HEK293T (cell line): ENCODE results near the gene HS1BP3.

Source experiments
- CTCF ChIA-PET: fragments of 350-600 bp; formaldehyde crosslinking; extraction: SDS; loops from one replicate; lab custom pipeline; 2021; ENCODE audit warnings: antibody characterized with exemption, inconsistent platforms; lab: Yijun Ruan, JAX
- POLR2A ChIA-PET: fragments of 350-600 bp; formaldehyde crosslinking; extraction: SDS; loops from one replicate; lab custom pipeline; 2020; ENCODE audit warnings: antibody characterized with exemption, inconsistent platforms; lab: Yijun Ruan, JAX
- DNase-seq: peaks from one replicate; pipeline ENCODE4 v3.0.0; 2012; ENCODE audit warnings: mixed read lengths; ENCODE audit errors: extremely low spot score
- ARNT ChIP-seq: fragments of 450-650 bp; IDR thresholded peaks from 2 replicates; pipeline ENCODE4 v1.6.1; 2017; ENCODE audit warnings: mild to moderate bottlenecking
- BHLHE40 ChIP-seq: fragments of 450-650 bp; IDR thresholded peaks from 2 replicates; pipeline ENCODE4 v1.6.1; 2016; ENCODE audit warnings: mild to moderate bottlenecking, moderate library complexity, borderline replicate concordance
- CTBP1 ChIP-seq: fragments of 450-650 bp; IDR thresholded peaks from 2 replicates; pipeline ENCODE4 v1.6.1; 2016; ENCODE audit warnings: borderline replicate concordance
- ELF4 ChIP-seq: fragments of 450-650 bp; IDR thresholded peaks from 2 replicates; pipeline ENCODE4 v1.6.1; 2017; ENCODE audit warnings: antibody characterized with exemption
- FOXA1 ChIP-seq: fragments of 450-650 bp; IDR thresholded peaks from 2 replicates; pipeline ENCODE4 v1.6.1; 2016; ENCODE audit warnings: mild to moderate bottlenecking
- FOXK2 ChIP-seq: fragments of 450-650 bp; IDR thresholded peaks from 2 replicates; pipeline ENCODE4 v1.6.1; 2016; ENCODE audit warnings: mild to moderate bottlenecking
- FOXM1 ChIP-seq: fragments of 450-650 bp; IDR thresholded peaks from 2 replicates; pipeline ENCODE4 v1.6.1; 2017; ENCODE audit warnings: mild to moderate bottlenecking, borderline replicate concordance
- HDGF ChIP-seq: fragments of 450-650 bp; IDR thresholded peaks from 2 replicates; pipeline ENCODE4 v1.6.1; 2017; ENCODE audit warnings: antibody characterized with exemption, borderline replicate concordance
- L3MBTL2 ChIP-seq: fragments of 450-650 bp; conservative IDR thresholded peaks from 2 replicates; pipeline ENCODE4 v1.6.1; 2016; ENCODE audit warnings: mild to moderate bottlenecking
- LEF1 ChIP-seq: fragments of 450-650 bp; IDR thresholded peaks from 2 replicates; pipeline ENCODE4 v1.6.1; 2017; ENCODE audit warnings: mild to moderate bottlenecking, borderline replicate concordance
- NFRKB ChIP-seq: fragments of 450-650 bp; IDR thresholded peaks from 2 replicates; pipeline ENCODE4 v1.6.1; 2016; ENCODE audit warnings: mild to moderate bottlenecking, moderate library complexity
- SP1 ChIP-seq: fragments of 450-650 bp; IDR thresholded peaks from 2 replicates; pipeline ENCODE4 v1.6.1; 2017
- SUZ12 ChIP-seq: fragments of 450-650 bp; IDR thresholded peaks from 2 replicates; pipeline ENCODE4 v1.6.1; 2016; ENCODE audit warnings: mild to moderate bottlenecking
- TARDBP ChIP-seq: fragments of 450-650 bp; IDR thresholded peaks from 2 replicates; pipeline ENCODE4 v1.6.1; 2016
- ZNF384 ChIP-seq: fragments of 450-650 bp; IDR thresholded peaks from 2 replicates; pipeline ENCODE4 v1.6.1; 2016
- TF ChIP-seq, protein P1 (sequence below): fragments of 450-650 bp; IDR thresholded peaks from 2 replicates; pipeline ENCODE4 v1.6.1; 2016

HS1BP3 gene

GRCh38 chr2:20584045-20584398, 66.9 kb downstream of the HS1BP3 start:
- DNase-seq: no peak
- TF ChIP-seq, protein P1, sequence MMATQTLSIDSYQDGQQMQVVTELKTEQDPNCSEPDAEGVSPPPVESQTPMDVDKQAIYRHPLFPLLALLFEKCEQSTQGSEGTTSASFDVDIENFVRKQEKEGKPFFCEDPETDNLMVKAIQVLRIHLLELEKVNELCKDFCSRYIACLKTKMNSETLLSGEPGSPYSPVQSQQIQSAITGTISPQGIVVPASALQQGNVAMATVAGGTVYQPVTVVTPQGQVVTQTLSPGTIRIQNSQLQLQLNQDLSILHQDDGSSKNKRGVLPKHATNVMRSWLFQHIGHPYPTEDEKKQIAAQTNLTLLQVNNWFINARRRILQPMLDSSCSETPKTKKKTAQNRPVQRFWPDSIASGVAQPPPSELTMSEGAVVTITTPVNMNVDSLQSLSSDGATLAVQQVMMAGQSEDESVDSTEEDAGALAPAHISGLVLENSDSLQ: no peak
- TF ChIP-seq CTBP1: no peak
- TF ChIP-seq ARNT: no peak
- TF ChIP-seq BHLHE40: no peak
- TF ChIP-seq L3MBTL2: no peak
- no peak for TF ChIP-seq LEF1
- no peak for TF ChIP-seq TARDBP
- no peak for TF ChIP-seq FOXK2
- no peak for TF ChIP-seq SP1
- CTCF ChIA-PET: no interaction called here
- POLR2A ChIA-PET: interaction anchor here (1.4 to 4.2 kb wide), 3 partner anchors 9 to 136 kb away, joined by 3 to 44 read pairs (median 4); partner anchors contain the start of gene RHOB

GRCh38 chr2:20583425-20583881, 67.4 kb downstream of the HS1BP3 start:
- no peak for DNase-seq
- CTCF ChIA-PET: no interaction called here
- POLR2A ChIA-PET: interaction anchor here (1.4 to 4.2 kb wide), 2 partner anchors 133 to 136 kb away, joined by 4 to 44 read pairs; partner anchors contain the start of gene RHOB
- TF ChIP-seq SP1 (no peak), SUZ12 (no peak), TARDBP (no peak), L3MBTL2 (no peak), LEF1 (no peak), FOXK2 (no peak), FOXM1 (no peak), ARNT (no peak)
- TF ChIP-seq, protein P1: no peak

- POLR2A ChIA-PET: interaction anchor here (1.4 to 4.2 kb wide), 2 partner anchors 133 to 135 kb away, joined by 4 to 44 read pairs; partner anchors contain the start of gene RHOB
- CTCF ChIA-PET: no interaction called here
- TF ChIP-seq L3MBTL2 (no peak), SP1 (no peak), BHLHE40 (no peak)
- no peak for DNase-seq
Observed at GRCh38 chr2:20582600-20583221, 68.2 kb downstream of the HS1BP3 start.

GRCh38 chr2:20580690-20581437, 70.0 kb downstream of the HS1BP3 start:
- TF ChIP-seq SP1: no peak
- TF ChIP-seq ARNT: no peak
- no peak for TF ChIP-seq FOXA1
- TF ChIP-seq SUZ12: no peak
- TF ChIP-seq L3MBTL2: no peak
- TF ChIP-seq HDGF: no peak
- TF ChIP-seq BHLHE40: no peak
- TF ChIP-seq ZNF384: no peak
- TF ChIP-seq ELF4: no peak
- TF ChIP-seq FOXM1: no peak
- no peak for TF ChIP-seq NFRKB
- TF ChIP-seq CTBP1: no peak
- TF ChIP-seq FOXK2: no peak
- TF ChIP-seq, protein P1: no peak
- no peak for TF ChIP-seq TARDBP
- TF ChIP-seq LEF1: no peak
- no peak for DNase-seq
- CTCF ChIA-PET: no interaction called here
- POLR2A ChIA-PET: interaction anchor here (4.3 kb wide), 1 partner anchor 133 kb away, joined by 40 read pairs; the partner anchor contains the start of gene RHOB

- ChIA-PET CTCF (no interaction called here), POLR2A (interaction anchor here (0.7 to 4.3 kb wide), 2 partner anchors 11 to 132 kb away, joined by 4 to 40 read pairs; partner anchors contain the start of gene RHOB)
- no peak for TF ChIP-seq CTBP1
- no peak for TF ChIP-seq FOXM1
- TF ChIP-seq, protein P1: no peak
- no peak for TF ChIP-seq NFRKB
- no peak for TF ChIP-seq LEF1
- no peak for TF ChIP-seq HDGF
- no peak for TF ChIP-seq FOXA1
- no peak for TF ChIP-seq ELF4
- no peak for TF ChIP-seq FOXK2
- no peak for TF ChIP-seq ARNT
- TF ChIP-seq SUZ12: no peak
- TF ChIP-seq TARDBP: no peak
- TF ChIP-seq BHLHE40: no peak
- TF ChIP-seq SP1: no peak
- TF ChIP-seq ZNF384: no peak
- no peak for TF ChIP-seq L3MBTL2
- no peak for DNase-seq
Observed at GRCh38 chr2:20579866-20580265, 71.0 kb downstream of the HS1BP3 start.
